K562 (cell line): ENCODE measurements around the gene MAK. TPM values are rescaled to one million over a fixed set of nuclear protein-coding genes. Genes with fewer than 3 reads are reported as not detected.

Experiments
- ATAC-seq: fragments of 200-7000 bp; cut with Tn5 transposase; 3 replicates; pipeline ENCODE4 v1.9.1; 2020; ENCODE audit warnings: moderate library complexity
- BruUV-seq: library from RNA; stranded (reverse); fragments of 400-500 nt; replicated peaks from 2 replicates; lab custom pipeline; 2021; lab: Mats Ljungman, UMichigan
- CTCF ChIA-PET: fragments of 300-600 bp; formaldehyde crosslinking; extraction: SDS; loops from one replicate; lab custom pipeline; 2021; ENCODE audit warnings: low intra/inter-chr PET ratio; lab: Yijun Ruan, JAX
- POLR2A ChIA-PET: fragments of 300-600, 350-650 bp; sonication (Branson Sonifier 250); formaldehyde crosslinking; extraction: SDS; loops from one replicate; lab custom pipeline; 2021; ENCODE audit warnings: antibody characterized with exemption, inconsistent platforms; lab: Yijun Ruan, JAX
- DNase-seq, 4 experiments: peaks; one replicate each; pipeline versions ENCODE4 v3.0.0 to v3.0.0-alpha.2; 2011 to 2018; ENCODE audit warnings: low spot score in 3 of 4, mixed read lengths in 3 of 4; ENCODE audit errors: extremely low read depth in 1 of 4
- FAIRE-seq: peaks from 2 replicates; lab custom pipeline; 2011; peaks lifted over from hg19 to GRCh38; lab: Jason Lieb, UNC
- H2AFZ ChIP-seq: 2 replicates; pipeline ENCODE4 v1.6.0; 2011; ENCODE audit warnings: low read depth, low read length, control low read depth, inconsistent platforms
- H3K27ac ChIP-seq: fragments of 200-600 bp; 3 replicates; pipeline ENCODE4 v1.8.0; 2011; ENCODE audit warnings: low read depth, mild to moderate bottlenecking, control low read depth, inconsistent platforms, low read length, moderate library complexity, mixed read lengths; ENCODE audit errors: extremely low read depth
- H3K27me3 ChIP-seq, 2 experiments: fragments of 300-600 bp in 1 of 2; 2 replicates in 1 of 2; 3 replicates in 1 of 2; pipeline versions ENCODE4 v1.6.0 to v1.8.0; 2011; ENCODE audit warnings: inconsistent platforms in 2 of 2, low read length in 2 of 2, mild to moderate bottlenecking in 1 of 2, mixed read lengths in 1 of 2, moderate library complexity in 1 of 2; ENCODE audit not compliant: control insufficient read depth in 2 of 2, insufficient read depth in 2 of 2
- H3K36me3 ChIP-seq: fragments of 300-600 bp; 3 replicates; pipeline ENCODE4 v1.8.0; 2011; ENCODE audit warnings: mild to moderate bottlenecking, low read length, inconsistent platforms; ENCODE audit not compliant: control insufficient read depth, insufficient read depth
- H3K4me1 ChIP-seq, 2 experiments: fragments of 200-600 bp in 1 of 2; replicated peaks in 1 of 2; 2 replicates in 1 of 2; 3 replicates in 1 of 2; pipeline versions ENCODE4 v1.5.1 to v1.8.0; 2011; ENCODE audit warnings: inconsistent platforms in 2 of 2, low read length in 2 of 2, mild to moderate bottlenecking in 1 of 2, mixed read lengths in 1 of 2, moderate library complexity in 1 of 2; ENCODE audit not compliant: control insufficient read depth in 2 of 2, insufficient read depth in 2 of 2
- H3K4me2 ChIP-seq: 2 replicates; pipeline ENCODE4 v1.6.1; 2011; ENCODE audit warnings: low read length, control low read depth, inconsistent platforms, mixed read lengths; ENCODE audit not compliant: insufficient read depth
- H3K4me3 ChIP-seq: fragments of 200-600 bp; sonication (generic), shearing (Covaris generic); 2 replicates; pipeline ENCODE4 v1.5.1; 2016; ENCODE audit warnings: control low read depth, inconsistent platforms
- H3K79me2 ChIP-seq: fragments of 200-600 bp; 3 replicates; pipeline ENCODE4 v1.8.0; 2011; ENCODE audit warnings: low read length, inconsistent platforms; ENCODE audit not compliant: control insufficient read depth, insufficient read depth
- H3K9ac ChIP-seq, 2 experiments: 2 replicates each; pipeline versions ENCODE4 v1.6.0 to v1.6.1; 2011; ENCODE audit warnings: low read depth in 2 of 2, low read length in 2 of 2, control low read depth in 1 of 2, inconsistent platforms in 1 of 2, mild to moderate bottlenecking in 1 of 2, mixed read lengths in 1 of 2; ENCODE audit not compliant: insufficient read depth in 1 of 2
- H3K9me1 ChIP-seq: one replicate; pipeline ENCODE4 v1.6.0; 2011; ENCODE audit warnings: inconsistent platforms, mild to moderate bottlenecking, low read length, moderate library complexity; ENCODE audit not compliant: control insufficient read depth, insufficient read depth
- H3K9me3 ChIP-seq: replicated peaks from 2 replicates; pipeline ENCODE4 v1.5.1; 2011; ENCODE audit warnings: low read depth, low read length, inconsistent platforms; ENCODE audit not compliant: control insufficient read depth, insufficient read depth
- H4K20me1 ChIP-seq: replicated peaks from 2 replicates; pipeline ENCODE4 v1.6.1; 2011; ENCODE audit warnings: low read length, inconsistent platforms, mixed read lengths; ENCODE audit not compliant: control insufficient read depth, insufficient read depth
- C11orf30 ChIP-seq: fragments of 450-650 bp; IDR thresholded peaks from 2 replicates; pipeline ENCODE4 v1.6.1; 2016; ENCODE audit warnings: low read depth, mild to moderate bottlenecking
- CTBP1 ChIP-seq: fragments of 450-650 bp; IDR thresholded peaks from 2 replicates; pipeline ENCODE4 v1.6.1; 2016; ENCODE audit warnings: borderline replicate concordance
- DACH1 ChIP-seq: fragments of 450-650 bp; IDR thresholded peaks from 2 replicates; pipeline ENCODE4 v1.6.1; 2018; ENCODE audit not compliant: partially characterized antibody
- EP400 ChIP-seq: fragments of 450-650 bp; IDR thresholded peaks from 2 replicates; pipeline ENCODE4 v1.6.1; 2017; ENCODE audit warnings: antibody characterized with exemption, mild to moderate bottlenecking, moderate library complexity
- NFE2L1 ChIP-seq: fragments of 450-650 bp; IDR thresholded peaks from 2 replicates; pipeline ENCODE4 v1.6.1; 2016; ENCODE audit warnings: missing genetic modification characterization, low read depth, mild to moderate bottlenecking, missing compliant biosample characterization, moderate library complexity, borderline replicate concordance
- REST ChIP-seq, 2 experiments: fragments of 450-650 bp; formaldehyde crosslinking in 1 of 2; IDR thresholded peaks; 2 replicates each; pipeline versions ENCODE4 v1.4.0 to v1.6.1; 2014 to 2020; ENCODE audit warnings: mild to moderate bottlenecking in 2 of 2, borderline replicate concordance in 1 of 2, low read depth in 1 of 2
- ZEB2 ChIP-seq: fragments of 450-650 bp; IDR thresholded peaks from 2 replicates; pipeline ENCODE4 v1.6.1; 2016
- ZNF316 ChIP-seq: fragments of 450-650 bp; IDR thresholded peaks from 2 replicates; pipeline ENCODE4 v1.6.1; 2016
- ZNF398 ChIP-seq: fragments of 250-450 bp; sonication (Bioruptor Pico); IDR thresholded peaks from 2 replicates; pipeline ENCODE4 v1.8.0; 2021; ENCODE audit warnings: moderate library complexity, mild to moderate bottlenecking, inconsistent platforms
- WGBS: fragments of 100-300 bp; shearing (Covaris generic); methylation state at CpG from one replicate; pipeline ENCODE4 v1.1.6; 2016; ENCODE audit warnings: low coverage, mixed read lengths; ENCODE audit not compliant: insufficient coverage; ENCODE audit errors: missing lambda C conversion rate; 5-methylcytosine and 5-hydroxymethylcytosine counted together
- in situ Hi-C: fragments of 300-500 bp; cut with MboI; formaldehyde crosslinking; loops from 4 replicates; pipeline ENCODE4 v1.15.0; 2018; ENCODE audit warnings: inconsistent platforms, mixed read lengths
- intact Hi-C: fragments of 100-400 bp; cut with micrococcal nuclease; formaldehyde crosslinking; loops from 2 replicates; pipeline ENCODE4 v1.14.2; 2022
- polyA plus RNA-seq, 8 experiments: library from polyadenylated mRNA; depleted of rRNA in 4 of 8; stranded (reverse) in 5 of 8; unstranded in 3 of 8; fragments of >200 nt; fragmentation: Nextera tagmentation in 2 of 8; fragmentation: Illumina TruSeq in 1 of 8; extraction: Ambion mirVana in 2 of 8; extraction: Trizol in 1 of 8; gene quantifications; 2 replicates each; pipeline versions ENCODE4 v1.2.1 to v1.2.3, GENCODE V29; 2011 to 2014; ENCODE audit warnings: inconsistent platforms in 1 of 8, missing spikeins in 1 of 8
- total RNA-seq, 7 experiments: library from RNA; depleted of rRNA in 6 of 7; stranded (reverse); fragments of >200 nt in 6 of 7; fragmentation: Illumina TruSeq in 2 of 7; extraction: Trizol in 2 of 7; gene quantifications; 2 replicates each; pipeline versions ENCODE4 v1.2.1 to v1.2.3, GENCODE V29; 2011 to 2021; ENCODE audit warnings: low replicate concordance in 1 of 7
- TF ChIP-seq, protein P1 (sequence below), 2 experiments: fragments of 450-650 bp; conservative IDR thresholded peaks; 2 replicates each; pipeline ENCODE4 v1.6.1; 2017; ENCODE audit warnings: mild to moderate bottlenecking in 2 of 2, moderate library complexity in 2 of 2

MAK gene
- total and polyA plus RNA-seq, 9 of the 15 experiments (the other 6 are each of a cell fraction or from before 2014, with no cell fraction given): 0.25 to 1.1 (median 0.53) TPM

DNA sequence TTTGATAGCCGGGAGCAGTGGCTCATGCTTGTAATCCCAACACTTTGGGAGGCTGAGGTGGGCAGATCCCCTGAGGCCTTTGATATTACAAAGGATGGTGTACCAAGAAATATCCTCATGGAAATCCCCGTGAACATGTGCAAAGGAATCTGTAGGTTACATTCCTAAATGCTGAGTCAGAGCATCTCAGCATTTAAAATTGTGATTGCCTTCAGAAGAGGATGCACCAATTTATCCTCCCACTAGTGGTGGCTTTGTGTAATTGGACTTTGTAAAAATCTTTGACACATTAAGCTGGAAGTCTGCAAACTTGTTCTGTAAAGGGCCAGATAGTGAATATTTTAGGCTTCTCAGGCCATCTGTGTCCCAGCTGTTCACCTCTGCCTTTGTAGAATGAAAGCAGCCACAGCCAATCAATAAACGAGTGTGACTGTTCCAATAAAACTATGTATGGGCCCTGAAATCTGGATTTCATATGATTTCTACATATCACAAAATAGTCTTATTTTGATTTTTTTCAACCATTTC, 79.0 kb downstream of the MAK start:
- Histone ChIP-seq H3K4me3 (no peak overlapping the region), H4K20me1 (0 out of 2 replicates have a peak, but pooled peaks cover 3% of the 10 kb centered on the region), H3K9me1 (no peaks in the 10 kb centered on the region), H3K79me2 (peaks cover 18% of the 10 kb centered on the region; the same call in 2 of the 3 replicates), H3K9ac (no peak overlapping the region), H3K9me3 (no peaks in the 10 kb centered on the region), H3K36me3 (peaks cover 60% of the 10 kb centered on the region), H3K4me2 (no peak overlapping the region), H3K27me3 (no peaks in the 10 kb centered on the region), H3K4me1 (peaks cover 0 to 11% of the 10 kb centered on the region in 2 experiments; a peak in 3 of 5 replicates), H2AFZ (no peak overlapping the region), H3K27ac (no peak overlapping the region)
- CTCF ChIA-PET: no interaction called here
- peak; percentile 90 for ATAC-seq
- DNase-seq: peak; percentile 51 to 78 (median 58)
- POLR2A ChIA-PET: interaction anchor here (0.7 to 2.1 kb wide), 6 partner anchors 10 to 258 kb away, joined by 3 to 9 read pairs (median 5); partner anchors contain the start of genes TMEM14B and TMEM14C
- WGBS: 41% methylated on average over 3 of the region's 3 CpGs
- intact Hi-C loops: no loop called here
- BruUV-seq: no TSS peak
- peak; percentile 90 for FAIRE-seq
- in situ Hi-C loops: no loop called here
- TF ChIP-seq REST (IDR thresholded peaks at IDR 0.05; ENCODE audit: borderline replicate concordance): peak; percentile 47; the same call in 1 of the 2 replicates
- no peak for TF ChIP-seq REST (CRISPR knock-in tag; IDR thresholded peaks at IDR 0.05; ENCODE audit: low read depth)
- TF ChIP-seq ZEB2: peak; percentile 65
- TF ChIP-seq ZNF316: peak; percentile 99
- TF ChIP-seq, protein P1, sequence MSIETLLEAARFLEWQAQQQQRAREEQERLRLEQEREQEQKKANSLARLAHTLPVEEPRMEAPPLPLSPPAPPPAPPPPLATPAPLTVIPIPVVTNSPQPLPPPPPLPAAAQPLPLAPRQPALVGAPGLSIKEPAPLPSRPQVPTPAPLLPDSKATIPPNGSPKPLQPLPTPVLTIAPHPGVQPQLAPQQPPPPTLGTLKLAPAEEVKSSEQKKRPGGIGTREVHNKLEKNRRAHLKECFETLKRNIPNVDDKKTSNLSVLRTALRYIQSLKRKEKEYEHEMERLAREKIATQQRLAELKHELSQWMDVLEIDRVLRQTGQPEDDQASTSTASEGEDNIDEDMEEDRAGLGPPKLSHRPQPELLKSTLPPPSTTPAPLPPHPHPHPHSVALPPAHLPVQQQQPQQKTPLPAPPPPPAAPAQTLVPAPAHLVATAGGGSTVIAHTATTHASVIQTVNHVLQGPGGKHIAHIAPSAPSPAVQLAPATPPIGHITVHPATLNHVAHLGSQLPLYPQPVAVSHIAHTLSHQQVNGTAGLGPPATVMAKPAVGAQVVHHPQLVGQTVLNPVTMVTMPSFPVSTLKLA (conservative IDR thresholded peaks at IDR 0.05): peak; percentile 40 to 61; a peak in 3 of 4 replicates
- TF ChIP-seq C11orf30: peak; percentile 98
- peak; percentile 91 for TF ChIP-seq CTBP1
- TF ChIP-seq NFE2L1 (tag): peak; percentile 68
- TF ChIP-seq ZNF398 (CRISPR knock-in tag): no peak
- no peak for TF ChIP-seq DACH1
- peak; percentile 56 for TF ChIP-seq EP400
